ENCODE data around the gene PIP4K2C.

PIP4K2C gene

DNA sequence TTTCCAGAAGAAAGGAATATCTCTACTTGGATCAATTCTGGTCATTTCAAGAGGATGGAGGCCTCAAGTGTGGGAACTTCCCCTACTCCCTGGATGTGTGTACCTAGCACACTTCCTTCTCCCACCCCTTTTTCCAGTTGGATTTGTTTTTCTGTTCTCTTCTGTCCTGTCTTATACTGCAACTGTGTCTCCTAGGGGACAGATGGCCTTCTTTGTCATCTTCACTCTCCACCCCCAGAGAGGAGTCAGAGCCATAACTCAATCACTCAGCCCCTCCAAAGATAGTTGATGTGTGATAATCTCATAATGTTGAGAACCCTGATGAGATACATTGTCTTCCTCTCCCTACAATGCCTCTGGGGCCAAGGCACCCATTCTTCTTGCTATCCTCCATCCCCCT is 11.6 kb downstream of the PIP4K2C start:
- TF ChIP-seq, protein P1, sequence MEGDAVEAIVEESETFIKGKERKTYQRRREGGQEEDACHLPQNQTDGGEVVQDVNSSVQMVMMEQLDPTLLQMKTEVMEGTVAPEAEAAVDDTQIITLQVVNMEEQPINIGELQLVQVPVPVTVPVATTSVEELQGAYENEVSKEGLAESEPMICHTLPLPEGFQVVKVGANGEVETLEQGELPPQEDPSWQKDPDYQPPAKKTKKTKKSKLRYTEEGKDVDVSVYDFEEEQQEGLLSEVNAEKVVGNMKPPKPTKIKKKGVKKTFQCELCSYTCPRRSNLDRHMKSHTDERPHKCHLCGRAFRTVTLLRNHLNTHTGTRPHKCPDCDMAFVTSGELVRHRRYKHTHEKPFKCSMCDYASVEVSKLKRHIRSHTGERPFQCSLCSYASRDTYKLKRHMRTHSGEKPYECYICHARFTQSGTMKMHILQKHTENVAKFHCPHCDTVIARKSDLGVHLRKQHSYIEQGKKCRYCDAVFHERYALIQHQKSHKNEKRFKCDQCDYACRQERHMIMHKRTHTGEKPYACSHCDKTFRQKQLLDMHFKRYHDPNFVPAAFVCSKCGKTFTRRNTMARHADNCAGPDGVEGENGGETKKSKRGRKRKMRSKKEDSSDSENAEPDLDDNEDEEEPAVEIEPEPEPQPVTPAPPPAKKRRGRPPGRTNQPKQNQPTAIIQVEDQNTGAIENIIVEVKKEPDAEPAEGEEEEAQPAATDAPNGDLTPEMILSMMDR (IDR thresholded peaks at IDR 0.05; ENCODE audit: extremely low read depth, missing control alignments): no peak
- no peak for DNase-seq (ENCODE audit: low spot score)

DNA sequence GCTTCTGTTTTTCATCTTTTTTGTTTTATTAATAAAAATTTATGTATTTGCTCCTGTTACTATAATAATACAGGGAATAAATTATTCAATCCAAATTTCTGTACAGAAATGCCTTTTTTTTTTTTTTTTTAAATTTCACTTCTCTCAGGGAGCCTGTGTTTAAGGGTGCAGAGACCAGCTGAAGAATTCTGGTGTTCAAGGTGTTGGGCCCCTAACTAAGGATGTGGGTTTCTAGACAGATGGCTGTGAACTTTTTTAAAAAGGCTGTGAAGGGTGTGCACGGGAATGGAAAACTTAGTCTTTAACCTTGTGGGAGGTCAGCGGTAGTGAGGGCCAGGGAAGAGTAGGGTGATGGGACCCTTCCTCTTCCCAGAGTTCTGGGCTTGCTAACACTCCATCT is 12.3 kb downstream of the PIP4K2C start:
- DNase-seq (ENCODE audit: low spot score): no peak
- TF ChIP-seq, protein P1 (IDR thresholded peaks at IDR 0.05; ENCODE audit: extremely low read depth, missing control alignments): no peak

DNA sequence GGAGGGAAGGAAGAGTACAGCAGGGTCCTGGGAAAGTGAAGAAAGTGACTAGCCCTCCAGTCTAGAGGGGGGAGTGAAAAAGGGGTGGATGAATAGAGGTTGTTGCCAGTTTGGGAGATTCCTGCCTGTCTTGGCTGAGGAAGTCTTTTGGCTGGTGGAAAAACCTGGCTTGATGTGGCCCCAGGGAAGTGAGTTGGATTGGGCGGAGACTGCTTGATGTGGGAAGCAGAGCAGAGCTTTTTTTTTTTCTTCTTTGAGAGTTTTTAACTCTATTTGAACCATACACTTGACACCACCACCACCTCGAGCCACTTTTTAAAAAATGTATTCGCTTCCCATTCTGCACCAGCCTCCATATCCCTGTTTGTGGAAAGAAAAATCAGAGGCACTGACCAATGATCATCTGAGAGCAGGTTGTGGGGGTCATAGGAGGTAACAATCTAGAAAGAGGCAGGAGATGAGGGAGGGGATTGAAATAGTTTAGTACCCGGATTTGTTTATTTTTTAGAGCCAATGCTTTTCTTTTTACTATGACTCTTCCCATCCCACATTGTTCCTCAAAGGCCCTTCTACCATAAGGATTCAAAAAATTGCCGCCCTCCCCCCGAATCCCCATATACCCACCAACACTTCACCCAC is 12.9 kb downstream of the PIP4K2C start:
- TF ChIP-seq, protein P1 (IDR thresholded peaks at IDR 0.05; ENCODE audit: extremely low read depth, missing control alignments): no peak
- DNase-seq (ENCODE audit: low spot score): no peak

DNA sequence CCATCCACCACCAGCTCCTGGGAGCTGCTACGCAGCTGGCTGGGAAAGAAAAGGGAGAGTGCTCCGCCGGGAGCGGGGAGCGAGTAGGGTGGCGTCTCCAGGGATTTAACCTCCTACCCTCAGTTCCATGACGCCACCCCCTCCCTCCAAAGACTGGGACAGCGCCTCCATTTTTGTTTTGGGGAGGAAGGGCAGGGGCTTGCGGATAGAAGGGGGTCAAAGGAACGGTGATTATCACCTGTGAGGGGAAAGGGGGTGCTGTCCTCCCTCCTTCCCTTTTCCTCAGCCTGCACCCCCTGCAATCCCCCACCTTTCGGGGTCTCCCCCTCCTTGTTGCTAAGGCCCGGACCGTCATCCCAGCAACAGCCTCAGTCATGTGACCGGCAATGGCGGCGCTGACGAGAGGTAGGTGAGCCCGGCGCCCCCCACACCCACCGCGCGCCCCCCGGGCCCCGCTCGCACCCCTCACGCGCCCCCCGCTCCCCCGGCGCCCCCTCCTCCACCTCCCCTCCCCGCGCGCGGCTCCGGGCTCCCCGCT is 13.5 kb downstream of the PIP4K2C start, which contains the start of gene DTX3:
DTX3 (plus strand) TSS at position 371 of the 538 bp plus-strand sequence. CDS start 1,694 bp downstream, outside the sequence.
- peak; percentile 83 for DNase-seq (ENCODE audit: low spot score)
- TF ChIP-seq, protein P1 (IDR thresholded peaks at IDR 0.05; ENCODE audit: extremely low read depth, missing control alignments): no peak

DNA sequence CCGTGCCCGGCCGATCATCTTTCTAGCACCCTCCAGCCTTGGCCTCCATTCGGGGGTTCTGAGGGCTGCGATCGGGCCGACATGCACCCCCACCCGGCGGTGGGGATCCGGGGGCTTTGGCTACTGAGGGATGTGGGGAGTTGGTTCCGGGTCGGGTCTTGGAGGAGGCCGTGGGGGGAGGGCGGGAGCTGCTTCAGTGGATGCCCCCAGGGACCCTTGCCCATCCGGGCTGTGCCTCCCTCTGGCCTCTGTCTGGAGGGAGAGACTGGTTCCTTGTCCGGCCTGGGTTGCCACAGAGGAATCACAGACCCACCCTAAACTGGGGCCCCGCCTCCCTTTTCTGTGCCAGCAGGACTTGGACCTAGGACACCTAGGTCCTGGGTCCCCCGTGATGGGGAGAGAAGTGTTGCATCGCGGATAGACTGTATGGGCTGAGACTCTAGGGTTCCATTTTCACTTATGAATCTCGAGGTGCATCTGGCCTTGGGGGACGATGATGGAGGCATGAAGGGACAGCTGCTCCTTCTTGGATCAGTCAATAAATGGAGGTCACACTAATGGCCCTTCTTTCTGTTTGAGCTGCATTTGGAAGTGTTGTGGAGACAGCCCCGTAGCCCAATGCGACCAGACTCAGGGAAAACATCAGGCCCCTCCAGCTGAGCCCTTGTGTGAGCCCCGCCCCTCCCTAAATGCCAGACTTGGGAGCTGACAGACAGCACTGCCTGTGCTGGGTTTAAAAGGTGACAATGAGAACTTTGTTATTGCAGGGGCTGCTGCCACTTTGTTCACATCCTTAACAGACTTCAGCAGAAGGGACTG is 14.2 kb downstream of the PIP4K2C start:
- TF ChIP-seq, protein P1 (IDR thresholded peaks at IDR 0.05; ENCODE audit: extremely low read depth, missing control alignments): no peak
- peak; percentile 53 for DNase-seq (ENCODE audit: low spot score)

DNA sequence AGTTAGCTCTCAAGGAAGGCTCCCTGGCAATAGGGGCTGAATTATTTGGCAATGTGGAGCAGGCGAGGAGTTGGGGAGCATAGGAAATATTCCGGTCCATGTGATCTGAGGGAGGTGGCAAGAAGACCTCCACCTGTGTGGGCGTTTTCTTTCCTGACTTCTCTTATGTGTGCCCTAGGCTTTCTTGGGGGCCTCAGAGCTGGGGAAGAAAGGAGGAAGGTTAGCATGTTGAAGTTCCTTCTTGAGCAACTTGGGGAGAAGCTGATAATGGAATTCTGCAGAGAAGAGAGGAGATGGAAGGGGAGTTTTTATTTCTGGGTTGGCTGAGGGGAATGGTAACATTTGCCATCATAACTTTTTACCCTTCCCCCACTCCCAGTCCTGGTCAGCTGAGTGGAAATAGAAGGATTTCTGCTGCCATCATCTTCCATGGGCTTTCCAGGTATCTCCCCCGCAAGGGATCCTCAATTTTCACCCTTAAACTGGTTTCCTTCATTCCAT is 14.9 kb downstream of the PIP4K2C start:
- DNase-seq (ENCODE audit: low spot score): no peak
- TF ChIP-seq, protein P1 (IDR thresholded peaks at IDR 0.05; ENCODE audit: extremely low read depth, missing control alignments): no peak

DNA sequence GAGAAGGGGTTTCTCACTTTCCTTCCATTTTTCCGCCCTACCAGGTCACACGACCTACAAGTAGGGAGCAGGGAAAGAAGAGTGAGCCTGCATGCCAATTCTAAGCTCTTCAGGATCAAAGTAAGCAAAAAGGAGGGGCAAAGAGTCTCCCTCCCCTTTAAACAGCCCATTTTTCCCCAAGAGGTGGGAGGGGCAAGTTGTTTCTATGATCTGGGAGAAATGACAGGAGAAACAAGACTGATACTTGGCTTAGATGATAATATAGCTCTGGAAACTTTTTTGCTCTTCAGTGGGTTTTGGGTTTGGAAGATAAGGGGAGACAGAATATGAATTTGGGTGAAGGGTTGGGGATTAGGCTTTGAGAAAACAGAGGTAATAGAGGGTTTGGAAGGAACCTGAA is 15.4 kb downstream of the PIP4K2C start:
- TF ChIP-seq, protein P1 (IDR thresholded peaks at IDR 0.05; ENCODE audit: extremely low read depth, missing control alignments): no peak
- no peak for DNase-seq (ENCODE audit: low spot score)
